ENCODE results near the gene CYTIP.

GRCh38 chr2:157487747-157488146 lies 43.9 kb upstream of the CYTIP start:
- TF ChIP-seq POLR2A (IDR thresholded peaks at IDR 0.05; ENCODE audit: low read depth, low read length) (no peak), POLR2AphosphoS5 (IDR thresholded peaks at IDR 0.05; ENCODE audit: low read depth, low read length) (no peak), TAF1 (IDR thresholded peaks at IDR 0.05; ENCODE audit: borderline replicate concordance, low read depth, low read length) (no peak)
